Natural killer cell (primary cell): ENCODE measurements around the gene SLC38A3. TPM values are rescaled to one million over a fixed set of nuclear protein-coding genes. Genes with fewer than 3 reads are reported as not detected.

ENCODE experiments used
- ATAC-seq, 3 donors: fragments of 150-1000 bp in 2 of 3; fragments of 200-7000 bp in 1 of 3; cut with Tn5 transposase; 1 replicate in 1 of 3; 2 replicates in 2 of 3; pipeline ENCODE4 v1.10.0; 2021; ENCODE audit warnings: mild to moderate bottlenecking in 2 of 3, moderate library complexity in 2 of 3
- DNase-seq, 2 donors: peaks; one replicate each; pipeline versions ENCODE4 v3.0.0 to v3.0.0-alpha.2; 2013 to 2021; ENCODE audit warnings: mixed read lengths in 1 of 2
- H3K27ac ChIP-seq: one replicate; pipeline ENCODE4 v1.5.1; 2013; ENCODE audit warnings: mild to moderate bottlenecking, low read length
- H3K27me3 ChIP-seq: one replicate; pipeline ENCODE4 v1.6.1; 2013; ENCODE audit warnings: low read length; ENCODE audit not compliant: control insufficient read depth, insufficient read depth
- H3K36me3 ChIP-seq: one replicate; pipeline ENCODE4 v1.6.1; 2013; ENCODE audit warnings: low read length; ENCODE audit not compliant: control insufficient read depth, insufficient read depth
- H3K4me1 ChIP-seq: one replicate; pipeline ENCODE4 v1.6.1; 2013; ENCODE audit warnings: low read length; ENCODE audit not compliant: control insufficient read depth, insufficient read depth
- H3K4me3 ChIP-seq: one replicate; pipeline ENCODE4 v1.5.1; 2013; ENCODE audit warnings: low read length
- H3K9me3 ChIP-seq: one replicate; pipeline ENCODE4 v1.6.1; 2013; ENCODE audit warnings: low read length; ENCODE audit not compliant: control insufficient read depth, insufficient read depth
- H3K27ac Mint-ChIP-seq, 2 donors: one replicate each; pipeline ENCODE4 v1.8.0; 2022; ENCODE audit warnings: mild to moderate bottlenecking in 2 of 2, mixed read lengths in 2 of 2, moderate library complexity in 1 of 2
- H3K27me3 Mint-ChIP-seq, 2 donors: one replicate each; pipeline ENCODE4 v1.8.0; 2022; ENCODE audit warnings: low read depth in 2 of 2, mixed read lengths in 2 of 2
- H3K36me3 Mint-ChIP-seq: one replicate; pipeline ENCODE4 v1.8.0; 2022; ENCODE audit warnings: mixed read lengths
- H3K4me1 Mint-ChIP-seq, 2 donors: one replicate each; pipeline ENCODE4 v1.8.0; 2022; ENCODE audit warnings: mixed read lengths in 2 of 2
- H3K4me3 Mint-ChIP-seq: one replicate; pipeline ENCODE4 v1.8.0; 2022; ENCODE audit warnings: mild to moderate bottlenecking, moderate library complexity, mixed read lengths
- H3K9me3 Mint-ChIP-seq, 2 donors: one replicate each; pipeline ENCODE4 v1.8.0; 2022; ENCODE audit warnings: mixed read lengths in 2 of 2
- WGBS: methylation state at CpG from one replicate; pipeline ENCODE4 v1.1.7; 2013; ENCODE audit warnings: missing lambda C conversion rate; ENCODE audit not compliant: insufficient coverage; 5-methylcytosine and 5-hydroxymethylcytosine counted together
- intact Hi-C: fragments of 100-400 bp; cut with micrococcal nuclease; formaldehyde crosslinking; loops from one replicate; pipeline ENCODE4 v1.14.2; 2022
- total RNA-seq, 4 donors: library from RNA; stranded (reverse); fragments of 120-200 nt in 1 of 4; gene quantifications; one replicate each; pipeline versions ENCODE4 v1.2.3 to v1.2.4, GENCODE V29; 2013 to 2022
- TF ChIP-seq, protein P1 (sequence below): fragments of 200-600 bp; IDR thresholded peaks from one replicate; pipeline ENCODE4 v1.8.0; 2022; ENCODE audit warnings: antibody characterized with exemption

Gene SLC38A3
- total RNA-seq, 3 donors from 2014 or later (not counting 1 experiment from before 2014, with no cell fraction given), result 0.82 TPM; not detected in 2

DNA sequence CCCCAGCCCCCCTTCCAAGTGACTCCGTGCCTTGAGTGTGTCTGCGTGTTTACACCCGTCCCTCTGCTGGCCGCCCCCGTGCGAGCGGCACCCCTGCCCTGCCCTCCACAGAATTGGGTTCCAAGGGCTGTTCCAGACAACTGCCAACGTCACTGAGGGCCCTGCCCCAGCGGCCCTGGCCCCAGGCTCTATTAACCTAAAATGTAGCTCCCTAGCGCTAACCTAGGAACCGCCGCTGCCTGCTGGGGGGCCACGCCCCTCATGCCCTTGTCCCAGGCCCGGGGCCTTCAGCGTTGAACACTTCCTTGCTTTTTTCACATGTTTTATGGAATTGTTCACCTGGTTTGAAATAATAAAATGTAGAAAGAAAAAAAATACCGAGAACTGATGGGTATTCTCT lies 53.9 kb downstream of the SLC38A3 start:
- Mint-ChIP-seq H3K27me3 (no peaks in the 10 kb centered on the region), H3K4me1 (peaks cover 5 to 24% of the 10 kb centered on the region in 2 donors), H3K4me3 (peak overlapping the region; percentile 45), H3K9me3 (no peaks in the 10 kb centered on the region), H3K27ac (peak overlapping the region; percentile 54 to 71), H3K36me3 (no peaks in the 10 kb centered on the region)
- 90% methylated on average over 16 of the region's 16 CpGs for WGBS
- no peak for ATAC-seq
- Histone ChIP-seq H3K36me3 (peaks cover 47% of the 10 kb centered on the region), H3K4me1 (peaks cover 33% of the 10 kb centered on the region), H3K27ac (no peak overlapping the region), H3K9me3 (no peaks in the 10 kb centered on the region), H3K27me3 (no peaks in the 10 kb centered on the region), H3K4me3 (no peak overlapping the region)
- TF ChIP-seq, protein P1, sequence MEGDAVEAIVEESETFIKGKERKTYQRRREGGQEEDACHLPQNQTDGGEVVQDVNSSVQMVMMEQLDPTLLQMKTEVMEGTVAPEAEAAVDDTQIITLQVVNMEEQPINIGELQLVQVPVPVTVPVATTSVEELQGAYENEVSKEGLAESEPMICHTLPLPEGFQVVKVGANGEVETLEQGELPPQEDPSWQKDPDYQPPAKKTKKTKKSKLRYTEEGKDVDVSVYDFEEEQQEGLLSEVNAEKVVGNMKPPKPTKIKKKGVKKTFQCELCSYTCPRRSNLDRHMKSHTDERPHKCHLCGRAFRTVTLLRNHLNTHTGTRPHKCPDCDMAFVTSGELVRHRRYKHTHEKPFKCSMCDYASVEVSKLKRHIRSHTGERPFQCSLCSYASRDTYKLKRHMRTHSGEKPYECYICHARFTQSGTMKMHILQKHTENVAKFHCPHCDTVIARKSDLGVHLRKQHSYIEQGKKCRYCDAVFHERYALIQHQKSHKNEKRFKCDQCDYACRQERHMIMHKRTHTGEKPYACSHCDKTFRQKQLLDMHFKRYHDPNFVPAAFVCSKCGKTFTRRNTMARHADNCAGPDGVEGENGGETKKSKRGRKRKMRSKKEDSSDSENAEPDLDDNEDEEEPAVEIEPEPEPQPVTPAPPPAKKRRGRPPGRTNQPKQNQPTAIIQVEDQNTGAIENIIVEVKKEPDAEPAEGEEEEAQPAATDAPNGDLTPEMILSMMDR, result no peak
- no peak for DNase-seq
- intact Hi-C loops, result no loop called here

DNA sequence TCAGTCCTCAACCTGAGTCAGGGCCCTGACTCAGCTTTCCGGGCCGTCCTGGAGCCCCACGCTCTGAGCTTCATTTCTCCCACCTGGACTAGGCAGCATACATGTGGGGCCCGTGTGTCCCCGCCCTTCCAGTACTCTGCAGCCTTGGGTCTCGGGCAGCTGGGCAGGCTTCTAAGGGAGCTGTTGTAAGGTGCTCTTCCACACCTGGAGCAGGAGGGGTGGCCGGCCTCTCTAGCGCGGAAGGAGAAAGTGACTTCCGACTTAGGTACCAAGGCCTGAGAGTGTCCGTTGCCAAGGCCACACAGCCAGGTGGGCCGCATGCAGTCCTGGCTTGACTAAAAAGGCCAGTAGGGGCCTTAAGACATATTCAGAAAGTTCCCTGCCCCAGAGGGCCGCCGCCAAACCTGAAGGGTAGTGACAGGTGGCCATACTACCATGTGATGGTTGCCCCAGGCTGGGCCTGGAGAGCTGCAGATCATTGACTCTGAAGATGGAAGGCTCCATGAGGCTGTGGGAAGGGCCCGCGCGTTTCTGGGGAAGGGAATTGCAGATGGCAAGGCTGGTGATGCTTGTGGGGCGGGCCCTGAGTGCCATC lies 54.5 kb downstream of the SLC38A3 start:
- Histone ChIP-seq H3K9me3 (no peaks in the 10 kb centered on the region), H3K27ac (peak overlapping the region; percentile 43), H3K4me1 (peaks cover 27% of the 10 kb centered on the region), H3K4me3 (no peak overlapping the region), H3K27me3 (no peaks in the 10 kb centered on the region), H3K36me3 (peaks cover 42% of the 10 kb centered on the region)
- peak overlapping the region; percentile 77 for H3K4me3 Mint-ChIP-seq
- intact Hi-C loops, result loop anchor here (1.0 kb wide), 3 partner anchors 13 to 33 kb away; partner anchors contain the start of gene IFRD2
- 64% methylated on average over 18 of the region's 18 CpGs for WGBS
- ATAC-seq, result peak in 2 of 3 donors; percentile 11 to 15
- DNase-seq, result no peak
- H3K36me3 Mint-ChIP-seq, result no peaks in the 10 kb centered on the region
- peaks cover 5 to 20% of the 10 kb centered on the region in 2 donors for H3K4me1 Mint-ChIP-seq
- H3K9me3 Mint-ChIP-seq, result no peaks in the 10 kb centered on the region
- H3K27me3 Mint-ChIP-seq, result no peaks in the 10 kb centered on the region
- TF ChIP-seq, protein P1, result no peak
- H3K27ac Mint-ChIP-seq, result peak overlapping the region; percentile 71 to 84

- H3K27ac Mint-ChIP-seq, result peak overlapping the region; percentile 71 to 84
These were observed 55.2 kb downstream of the SLC38A3 start for GRCh38 chr3:50260027-50260941.

More at GRCh38 chr3:50260027-50260941, 55.2 kb downstream of the SLC38A3 start:
- H3K27me3 Mint-ChIP-seq, result no peaks in the 10 kb centered on the region
- H3K27me3 ChIP-seq, result no peaks in the 10 kb centered on the region
- H3K9me3 ChIP-seq, result no peaks in the 10 kb centered on the region
- no peaks in the 10 kb centered on the region for H3K36me3 Mint-ChIP-seq
- intact Hi-C loops, result loop anchor here (1.0 kb wide), 3 partner anchors 14 to 33 kb away; partner anchors contain the start of gene IFRD2
- ATAC-seq (peak; percentile 95 to 98 (median 95)), DNase-seq (peak; percentile 92)
- WGBS, result 3% methylated on average over 70 of the region's 70 CpGs
- H3K4me3 ChIP-seq, result peak overlapping the region; percentile 44
- peaks cover 5 to 16% of the 10 kb centered on the region in 2 donors for H3K4me1 Mint-ChIP-seq
- H3K36me3 ChIP-seq, result peaks cover 35% of the 10 kb centered on the region
- H3K9me3 Mint-ChIP-seq, result no peaks in the 10 kb centered on the region
- H3K4me3 Mint-ChIP-seq, result peak overlapping the region; percentile 77
- H3K4me1 ChIP-seq, result peaks cover 20% of the 10 kb centered on the region
- peak overlapping the region; percentile 77 for H3K27ac ChIP-seq
- TF ChIP-seq, protein P1, result peak; percentile 92
